ENCODE measurements around the gene POLR1B.
"Not testable (repeated sequence)": the region's sequence is repeated elsewhere in the genome, so short reads cannot be mapped to it uniquely, and the experiment has no call there.

Gene POLR1B

GRCh38 chr2:112615051-112615450, 72.8 kb downstream of the POLR1B start:
- no peaks in the 10 kb centered on the region for H3K79me2 ChIP-seq (ENCODE audit: control insufficient read depth, insufficient read depth, low read length, poor library complexity)
- H3K18ac ChIP-seq (ENCODE audit: low read length): no peak overlapping the region
- no peak overlapping the region for H2BK120ac ChIP-seq (ENCODE audit: insufficient read depth, low read length, poor library complexity)
- no CpG with 5 or more reads among the region's 8 CpGs for WGBS (ENCODE audit: extremely low coverage, insufficient coverage, insufficient read length)
- H4K12ac ChIP-seq (ENCODE audit: low read depth, low read length): no peak overlapping the region
- H3K4ac ChIP-seq (ENCODE audit: low read depth, low read length): no peak overlapping the region
- DNase-seq: no peak
- H2AFZ ChIP-seq (ENCODE audit: insufficient read depth, low read length, poor library complexity): no peak overlapping the region
- no peaks in the 10 kb centered on the region for H3K36me3 ChIP-seq (ENCODE audit: control insufficient read depth in 1 of 2, insufficient read depth in 2 of 2, low read length in 2 of 2)
- no peak overlapping the region for H4K91ac ChIP-seq (ENCODE audit: low read depth, low read length)
- no peaks in the 10 kb centered on the region for H3K4me1 ChIP-seq (ENCODE audit: control insufficient read depth in 1 of 2, insufficient read depth in 2 of 2, low read length in 2 of 2)
- H2BK12ac ChIP-seq (ENCODE audit: low read length): no peak overlapping the region
- no peaks in the 10 kb centered on the region for H3K27me3 ChIP-seq (ENCODE audit: insufficient read depth, low read length)
- H3K4me3 ChIP-seq (ENCODE audit: low read depth, low read length): no peak overlapping the region
- H3K14ac ChIP-seq (ENCODE audit: low read length): no peak overlapping the region
- H2AK5ac ChIP-seq (ENCODE audit: low read length): no peak overlapping the region
- H3K27ac ChIP-seq (ENCODE audit: low read depth, low read length): no peak overlapping the region
- H2BK5ac ChIP-seq (ENCODE audit: low read depth, low read length, poor library complexity): no peak overlapping the region
- H3K9me3 ChIP-seq (ENCODE audit: insufficient read depth, low read depth, low read length): no peaks in the 10 kb centered on the region
- H4K8ac ChIP-seq (ENCODE audit: low read depth, low read length): no peak overlapping the region
- H3K23ac ChIP-seq (ENCODE audit: low read length): no peak overlapping the region
- no peak overlapping the region for H3K9ac ChIP-seq (ENCODE audit: low read length)
- no peaks in the 10 kb centered on the region for H3K79me1 ChIP-seq (ENCODE audit: low read length)
- no peak overlapping the region for H3K4me2 ChIP-seq (ENCODE audit: low read length)

- H3K9me3 ChIP-seq (ENCODE audit: insufficient read depth, low read depth, low read length); H3K14ac ChIP-seq (ENCODE audit: low read length); H3K4ac ChIP-seq (ENCODE audit: low read depth, low read length); H3K4me1 ChIP-seq (ENCODE audit: control insufficient read depth in 1 of 2, insufficient read depth in 2 of 2, low read length in 2 of 2); H3K79me2 ChIP-seq (ENCODE audit: control insufficient read depth, insufficient read depth, low read length, poor library complexity); H2BK120ac ChIP-seq (ENCODE audit: insufficient read depth, low read length, poor library complexity); H2AK5ac ChIP-seq (ENCODE audit: low read length); H3K23ac ChIP-seq (ENCODE audit: low read length); H3K79me1 ChIP-seq (ENCODE audit: low read length); H4K91ac ChIP-seq (ENCODE audit: low read depth, low read length); H3K4me2 ChIP-seq (ENCODE audit: low read length); H3K4me3 ChIP-seq (ENCODE audit: low read depth, low read length); H3K27ac ChIP-seq (ENCODE audit: low read depth, low read length); H4K8ac ChIP-seq (ENCODE audit: low read depth, low read length); H2AFZ ChIP-seq (ENCODE audit: insufficient read depth, low read length, poor library complexity); H2BK5ac ChIP-seq (ENCODE audit: low read depth, low read length, poor library complexity); H3K18ac ChIP-seq (ENCODE audit: low read length); H3K9ac ChIP-seq (ENCODE audit: low read length); DNase-seq; H4K12ac ChIP-seq (ENCODE audit: low read depth, low read length); H3K36me3 ChIP-seq (ENCODE audit: control insufficient read depth in 1 of 2, insufficient read depth in 2 of 2, low read length in 2 of 2); H2BK12ac ChIP-seq (ENCODE audit: low read length); H3K27me3 ChIP-seq (ENCODE audit: insufficient read depth, low read length): not testable (repeated sequence)
- no CpG with 5 or more reads among the region's 2 CpGs for WGBS (ENCODE audit: extremely low coverage, insufficient coverage, insufficient read length)
These were observed 73.5 kb downstream of the POLR1B start for GRCh38 chr2:112615798-112616197.

GRCh38 chr2:112618383-112618782, 76.1 kb downstream of the POLR1B start:
- no peaks in the 10 kb centered on the region for H3K36me3 ChIP-seq (ENCODE audit: control insufficient read depth in 1 of 2, insufficient read depth in 2 of 2, low read length in 2 of 2)
- no CpG with 5 or more reads among the region's 6 CpGs for WGBS (ENCODE audit: extremely low coverage, insufficient coverage, insufficient read length)
- no peaks in the 10 kb centered on the region for H3K27me3 ChIP-seq (ENCODE audit: insufficient read depth, low read length)
- no peak overlapping the region for H2BK120ac ChIP-seq (ENCODE audit: insufficient read depth, low read length, poor library complexity)
- no peak for DNase-seq
- H2AK5ac ChIP-seq (ENCODE audit: low read length): no peak overlapping the region
- H3K9ac ChIP-seq (ENCODE audit: low read length): no peak overlapping the region
- no peak overlapping the region for H3K27ac ChIP-seq (ENCODE audit: low read depth, low read length)
- no peak overlapping the region for H4K8ac ChIP-seq (ENCODE audit: low read depth, low read length)
- H3K4ac ChIP-seq (ENCODE audit: low read depth, low read length): no peak overlapping the region
- no peak overlapping the region for H3K23ac ChIP-seq (ENCODE audit: low read length)
- H3K14ac ChIP-seq (ENCODE audit: low read length): no peak overlapping the region
- H2BK12ac ChIP-seq (ENCODE audit: low read length): no peak overlapping the region
- no peak overlapping the region for H2BK5ac ChIP-seq (ENCODE audit: low read depth, low read length, poor library complexity)
- H3K4me2 ChIP-seq (ENCODE audit: low read length): no peak overlapping the region
- no peak overlapping the region for H2AFZ ChIP-seq (ENCODE audit: insufficient read depth, low read length, poor library complexity)
- H3K79me2 ChIP-seq (ENCODE audit: control insufficient read depth, insufficient read depth, low read length, poor library complexity): no peaks in the 10 kb centered on the region
- H3K79me1 ChIP-seq (ENCODE audit: low read length): no peaks in the 10 kb centered on the region
- H3K9me3 ChIP-seq (ENCODE audit: insufficient read depth, low read depth, low read length): no peaks in the 10 kb centered on the region
- no peak overlapping the region for H4K91ac ChIP-seq (ENCODE audit: low read depth, low read length)
- no peaks in the 10 kb centered on the region for H3K4me1 ChIP-seq (ENCODE audit: control insufficient read depth in 1 of 2, insufficient read depth in 2 of 2, low read length in 2 of 2)
- no peak overlapping the region for H3K4me3 ChIP-seq (ENCODE audit: low read depth, low read length)
- no peak overlapping the region for H3K18ac ChIP-seq (ENCODE audit: low read length)
- no peak overlapping the region for H4K12ac ChIP-seq (ENCODE audit: low read depth, low read length)

- no peaks in the 10 kb centered on the region for H3K79me2 ChIP-seq (ENCODE audit: control insufficient read depth, insufficient read depth, low read length, poor library complexity)
- H3K9me3 ChIP-seq (ENCODE audit: insufficient read depth, low read depth, low read length): no peaks in the 10 kb centered on the region
- H3K36me3 ChIP-seq (ENCODE audit: control insufficient read depth in 1 of 2, insufficient read depth in 2 of 2, low read length in 2 of 2): no peaks in the 10 kb centered on the region
- H3K4ac ChIP-seq (ENCODE audit: low read depth, low read length): no peak overlapping the region
- no CpG with 5 or more reads among the region's 22 CpGs for WGBS (ENCODE audit: extremely low coverage, insufficient coverage, insufficient read length)
- H2BK120ac ChIP-seq (ENCODE audit: insufficient read depth, low read length, poor library complexity): no peak overlapping the region
- H2BK5ac ChIP-seq (ENCODE audit: low read depth, low read length, poor library complexity): no peak overlapping the region
- H2AK5ac ChIP-seq (ENCODE audit: low read length): no peak overlapping the region
- no peak overlapping the region for H2AFZ ChIP-seq (ENCODE audit: insufficient read depth, low read length, poor library complexity)
- no peak overlapping the region for H3K9ac ChIP-seq (ENCODE audit: low read length)
- no peak overlapping the region for H4K8ac ChIP-seq (ENCODE audit: low read depth, low read length)
- no peak overlapping the region for H3K23ac ChIP-seq (ENCODE audit: low read length)
- no peak overlapping the region for H2BK12ac ChIP-seq (ENCODE audit: low read length)
- H3K79me1 ChIP-seq (ENCODE audit: low read length): no peaks in the 10 kb centered on the region
- no peak overlapping the region for H4K91ac ChIP-seq (ENCODE audit: low read depth, low read length)
- H3K18ac ChIP-seq (ENCODE audit: low read length): no peak overlapping the region
- no peak overlapping the region for H3K27ac ChIP-seq (ENCODE audit: low read depth, low read length)
- DNase-seq: no peak
- peaks cover 4% of the 10 kb centered on the region in 2 experiments for H3K4me1 ChIP-seq (ENCODE audit: control insufficient read depth in 1 of 2, insufficient read depth in 2 of 2, low read length in 2 of 2)
- H4K12ac ChIP-seq (ENCODE audit: low read depth, low read length): no peak overlapping the region
- H3K4me3 ChIP-seq (ENCODE audit: low read depth, low read length): no peak overlapping the region
- no peaks in the 10 kb centered on the region for H3K27me3 ChIP-seq (ENCODE audit: insufficient read depth, low read length)
- no peak overlapping the region for H3K14ac ChIP-seq (ENCODE audit: low read length)
- no peak overlapping the region for H3K4me2 ChIP-seq (ENCODE audit: low read length)
These were observed 79.7 kb downstream of the POLR1B start for GRCh38 chr2:112621790-112622527.

Measured in trophoblast cell (in vitro differentiated cells and primary cell).